PC-3 (cell line): Measurements from ENCODE around the gene DROSHA.

Source experiments
- CTCF ChIP-seq: fragments of 300-600 bp; sonication (generic); conservative IDR thresholded peaks from 2 replicates; pipeline ENCODE4 v1.5.1; 2017; ENCODE audit warnings: antibody characterized with exemption, low read depth, mild to moderate bottlenecking, low read length
- EZH2 ChIP-seq: fragments of 300-600 bp; sonication (generic); IDR thresholded peaks from one replicate; pipeline ENCODE4 v1.6.1; 2017; ENCODE audit warnings: antibody characterized with exemption, mild to moderate bottlenecking, low read length; ENCODE audit not compliant: unreplicated experiment
- EZH2phosphoT487 ChIP-seq: fragments of 300-600 bp; sonication (generic); IDR thresholded peaks from 2 replicates; pipeline ENCODE4 v1.6.1; 2018; ENCODE audit warnings: mild to moderate bottlenecking, antibody characterized with exemption, low read length, borderline replicate concordance

- TF ChIP-seq CTCF (no peak), EZH2 (no peak), EZH2phosphoT487 (no peak)
Observed at GRCh38 chr5:31372124-31372523, 159.8 kb downstream of the DROSHA start.
